HepG2 (cell line): ENCODE data around the gene PLIN5. TPM values are rescaled to one million over a fixed set of nuclear protein-coding genes. Genes with fewer than 3 reads are reported as not detected.

ENCODE experiments used
- ELF3 ChIP-seq: IDR thresholded peaks from 2 replicates; pipeline ENCODE4 v1.6.1; 2016; ENCODE audit warnings: missing genetic modification reagents, missing compliant biosample characterization
- FOXP1 ChIP-seq, 2 experiments: fragments of 450-650 bp in 1 of 2; IDR thresholded peaks; 2 replicates each; pipeline ENCODE4 v1.6.1; 2017 to 2018; ENCODE audit warnings: antibody characterized with exemption in 1 of 2
- ISL2 ChIP-seq: sonication (generic); formaldehyde crosslinking; IDR thresholded peaks from 2 replicates; pipeline ENCODE4 v1.5.0; 2020; ENCODE audit warnings: missing genetic modification reagents
- KLF11 ChIP-seq: IDR thresholded peaks from 2 replicates; pipeline ENCODE4 v1.6.1; 2016; ENCODE audit warnings: missing compliant biosample characterization
- KLF6 ChIP-seq: IDR thresholded peaks from 2 replicates; pipeline ENCODE4 v1.8.0; 2016; ENCODE audit warnings: missing biosample characterization, missing genetic modification reagents
- MBNL3 ChIP-seq: fragments of 250-450 bp; sonication (Bioruptor Pico); conservative IDR thresholded peaks from 2 replicates; pipeline ENCODE4 v1.8.0; 2022; ENCODE audit warnings: mild to moderate bottlenecking, inconsistent platforms
- MZF1 ChIP-seq: sonication (generic); formaldehyde crosslinking; IDR thresholded peaks from 2 replicates; pipeline ENCODE4 v1.8.1; 2023; ENCODE audit warnings: mild to moderate bottlenecking, missing genetic modification reagents, borderline replicate concordance
- SIN3A ChIP-seq: IDR thresholded peaks from 2 replicates; pipeline ENCODE4 v1.6.1; 2011; ENCODE audit warnings: low read depth, mild to moderate bottlenecking, control low read depth, low read length, borderline replicate concordance
- TEAD3 ChIP-seq: optimal IDR thresholded peaks from 2 replicates; pipeline ENCODE3; 2016; ENCODE audit warnings: borderline replicate concordance
- ZKSCAN5 ChIP-seq: sonication (generic); formaldehyde crosslinking; IDR thresholded peaks from 2 replicates; pipeline ENCODE4 v1.5.1; 2020; ENCODE audit warnings: mild to moderate bottlenecking, missing genetic modification reagents
- ZNF253 ChIP-seq: sonication (generic); formaldehyde crosslinking; IDR thresholded peaks from 2 replicates; pipeline ENCODE4 v1.8.0; 2022; ENCODE audit warnings: mild to moderate bottlenecking, missing genetic modification reagents, borderline replicate concordance
- ZNF891 ChIP-seq: sonication (generic); formaldehyde crosslinking; IDR thresholded peaks from 2 replicates; pipeline ENCODE4 v1.5.0; 2020; ENCODE audit warnings: mild to moderate bottlenecking, missing genetic modification reagents
- ZSCAN12 ChIP-seq: sonication (generic); formaldehyde crosslinking; IDR thresholded peaks from 2 replicates; pipeline ENCODE4 v1.9.0; 2021; ENCODE audit warnings: mild to moderate bottlenecking, missing genetic modification reagents
- polyA plus RNA-seq, 8 experiments: library from polyadenylated mRNA; depleted of rRNA in 3 of 8; stranded (reverse) in 7 of 8; unstranded in 1 of 8; fragments of >200 nt; fragmentation: Illumina TruSeq in 4 of 8; extraction: Trizol in 4 of 8; gene quantifications; 2 replicates each; pipeline versions ENCODE4 v1.2.1 to v1.2.3, GENCODE V29; 2011 to 2016; ENCODE audit warnings: low read depth in 4 of 8, missing spikeins in 1 of 8, mixed read lengths in 1 of 8; ENCODE audit not compliant: insufficient read depth in 1 of 8
- total RNA-seq, 5 experiments: library from RNA; depleted of rRNA; stranded (reverse); fragments of >200 nt; fragmentation: Illumina TruSeq; extraction: Trizol; gene quantifications; 2 replicates each; pipeline ENCODE4 v1.2.3, GENCODE V29; 2016; ENCODE audit warnings: low read depth in 1 of 5
- TF ChIP-seq, protein P1 (sequence below): sonication (generic); formaldehyde crosslinking; IDR thresholded peaks from 2 replicates; pipeline ENCODE4 v1.4.0; 2020; ENCODE audit warnings: missing genetic modification reagents
- TF ChIP-seq, protein P2 (sequence below): sonication (generic); formaldehyde crosslinking; conservative IDR thresholded peaks from 2 replicates; pipeline ENCODE4 v1.8.0; 2022; ENCODE audit warnings: missing genetic modification reagents
- TF ChIP-seq, protein P3 (sequence below): sonication (generic); formaldehyde crosslinking; IDR thresholded peaks from 2 replicates; pipeline ENCODE4 v1.4.0; 2020; ENCODE audit warnings: missing genetic modification reagents
- TF ChIP-seq, protein P4 (sequence below): sonication (generic); formaldehyde crosslinking; IDR thresholded peaks from 2 replicates; pipeline ENCODE4 v1.5.1; 2020; ENCODE audit warnings: missing genetic modification reagents, mild to moderate bottlenecking, borderline replicate concordance
- TF ChIP-seq, protein P5 (sequence below): sonication (generic); formaldehyde crosslinking; conservative IDR thresholded peaks from 2 replicates; pipeline ENCODE4 v1.4.0; 2020; ENCODE audit warnings: missing genetic modification reagents

Gene PLIN5
- total and polyA plus RNA-seq, 2 of the 13 experiments (the other 11 are each of a cell fraction or from before 2014, with no cell fraction given) = 1.8 to 4.8 TPM

DNA sequence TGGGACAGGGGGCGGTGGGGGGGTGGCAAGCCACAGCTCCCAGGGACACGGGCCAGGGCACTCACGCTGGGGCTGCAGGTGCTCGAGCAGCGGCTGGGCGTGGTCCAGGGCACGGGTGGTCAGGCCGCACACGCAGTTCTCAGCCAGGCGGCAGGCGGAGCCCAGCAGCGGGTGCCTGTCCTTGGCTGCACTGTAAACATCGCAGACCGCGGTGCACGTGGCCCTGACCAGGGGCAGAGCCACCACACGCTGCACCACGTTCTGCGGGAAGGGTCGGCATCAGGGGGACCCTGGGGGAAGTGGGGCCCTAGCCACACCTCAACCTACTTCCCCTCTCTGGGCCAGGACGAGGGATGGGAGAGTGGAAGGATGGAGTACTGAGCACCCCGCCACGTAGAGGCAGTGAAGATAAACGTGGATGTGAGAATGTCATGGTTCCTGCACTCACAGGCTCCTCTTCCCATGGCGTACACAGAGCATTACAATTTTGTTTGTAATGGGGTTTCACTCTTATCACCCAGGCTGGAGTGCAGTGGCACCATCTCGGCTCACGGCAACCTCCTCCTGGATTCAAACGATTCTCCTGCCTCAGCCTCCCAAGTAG lies 3.4 kb downstream of the PLIN5 start (continued):
- TF ChIP-seq ZNF253 (CRISPR knock-in tag) (peak; percentile 70; the same call in 1 of the 2 replicates), ZNF891 (CRISPR knock-in tag) (no peak), MBNL3 (CRISPR knock-in tag) (no peak), SIN3A (no peak), MZF1 (no peak), ELF3 (CRISPR knock-in tag) (0 out of 2 replicates have a peak, but pooled peaks have one; percentile 22), TEAD3 (peak; percentile 57), ZKSCAN5 (CRISPR knock-in tag) (no peak), KLF11 (CRISPR knock-in tag) (no peak), ISL2 (0 out of 2 replicates have a peak, but pooled peaks have one; percentile 36), ZSCAN12 (CRISPR knock-in tag) (no peak), FOXP1 (IDR thresholded peaks at IDR 0.05) (no peak), FOXP1 (CRISPR knock-in tag; IDR thresholded peaks at IDR 0.05) (peak; percentile 58; the same call in 1 of the 2 replicates), KLF6 (CRISPR knock-in tag) (peak; percentile 83)
- TF ChIP-seq, protein P1, sequence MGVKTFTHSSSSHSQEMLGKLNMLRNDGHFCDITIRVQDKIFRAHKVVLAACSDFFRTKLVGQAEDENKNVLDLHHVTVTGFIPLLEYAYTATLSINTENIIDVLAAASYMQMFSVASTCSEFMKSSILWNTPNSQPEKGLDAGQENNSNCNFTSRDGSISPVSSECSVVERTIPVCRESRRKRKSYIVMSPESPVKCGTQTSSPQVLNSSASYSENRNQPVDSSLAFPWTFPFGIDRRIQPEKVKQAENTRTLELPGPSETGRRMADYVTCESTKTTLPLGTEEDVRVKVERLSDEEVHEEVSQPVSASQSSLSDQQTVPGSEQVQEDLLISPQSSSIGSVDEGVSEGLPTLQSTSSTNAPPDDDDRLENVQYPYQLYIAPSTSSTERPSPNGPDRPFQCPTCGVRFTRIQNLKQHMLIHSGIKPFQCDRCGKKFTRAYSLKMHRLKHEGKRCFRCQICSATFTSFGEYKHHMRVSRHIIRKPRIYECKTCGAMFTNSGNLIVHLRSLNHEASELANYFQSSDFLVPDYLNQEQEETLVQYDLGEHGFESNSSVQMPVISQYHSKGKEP (CRISPR knock-in tag) = no peak
- TF ChIP-seq, protein P2, sequence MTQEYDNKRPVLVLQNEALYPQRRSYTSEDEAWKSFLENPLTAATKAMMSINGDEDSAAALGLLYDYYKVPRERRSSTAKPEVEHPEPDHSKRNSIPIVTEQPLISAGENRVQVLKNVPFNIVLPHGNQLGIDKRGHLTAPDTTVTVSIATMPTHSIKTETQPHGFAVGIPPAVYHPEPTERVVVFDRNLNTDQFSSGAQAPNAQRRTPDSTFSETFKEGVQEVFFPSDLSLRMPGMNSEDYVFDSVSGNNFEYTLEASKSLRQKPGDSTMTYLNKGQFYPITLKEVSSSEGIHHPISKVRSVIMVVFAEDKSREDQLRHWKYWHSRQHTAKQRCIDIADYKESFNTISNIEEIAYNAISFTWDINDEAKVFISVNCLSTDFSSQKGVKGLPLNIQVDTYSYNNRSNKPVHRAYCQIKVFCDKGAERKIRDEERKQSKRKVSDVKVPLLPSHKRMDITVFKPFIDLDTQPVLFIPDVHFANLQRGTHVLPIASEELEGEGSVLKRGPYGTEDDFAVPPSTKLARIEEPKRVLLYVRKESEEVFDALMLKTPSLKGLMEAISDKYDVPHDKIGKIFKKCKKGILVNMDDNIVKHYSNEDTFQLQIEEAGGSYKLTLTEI (CRISPR knock-in tag) = no peak
- TF ChIP-seq, protein P3, sequence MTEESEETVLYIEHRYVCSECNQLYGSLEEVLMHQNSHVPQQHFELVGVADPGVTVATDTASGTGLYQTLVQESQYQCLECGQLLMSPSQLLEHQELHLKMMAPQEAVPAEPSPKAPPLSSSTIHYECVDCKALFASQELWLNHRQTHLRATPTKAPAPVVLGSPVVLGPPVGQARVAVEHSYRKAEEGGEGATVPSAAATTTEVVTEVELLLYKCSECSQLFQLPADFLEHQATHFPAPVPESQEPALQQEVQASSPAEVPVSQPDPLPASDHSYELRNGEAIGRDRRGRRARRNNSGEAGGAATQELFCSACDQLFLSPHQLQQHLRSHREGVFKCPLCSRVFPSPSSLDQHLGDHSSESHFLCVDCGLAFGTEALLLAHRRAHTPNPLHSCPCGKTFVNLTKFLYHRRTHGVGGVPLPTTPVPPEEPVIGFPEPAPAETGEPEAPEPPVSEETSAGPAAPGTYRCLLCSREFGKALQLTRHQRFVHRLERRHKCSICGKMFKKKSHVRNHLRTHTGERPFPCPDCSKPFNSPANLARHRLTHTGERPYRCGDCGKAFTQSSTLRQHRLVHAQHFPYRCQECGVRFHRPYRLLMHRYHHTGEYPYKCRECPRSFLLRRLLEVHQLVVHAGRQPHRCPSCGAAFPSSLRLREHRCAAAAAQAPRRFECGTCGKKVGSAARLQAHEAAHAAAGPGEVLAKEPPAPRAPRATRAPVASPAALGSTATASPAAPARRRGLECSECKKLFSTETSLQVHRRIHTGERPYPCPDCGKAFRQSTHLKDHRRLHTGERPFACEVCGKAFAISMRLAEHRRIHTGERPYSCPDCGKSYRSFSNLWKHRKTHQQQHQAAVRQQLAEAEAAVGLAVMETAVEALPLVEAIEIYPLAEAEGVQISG (CRISPR knock-in tag) = peak; percentile 82
- TF ChIP-seq, protein P4, sequence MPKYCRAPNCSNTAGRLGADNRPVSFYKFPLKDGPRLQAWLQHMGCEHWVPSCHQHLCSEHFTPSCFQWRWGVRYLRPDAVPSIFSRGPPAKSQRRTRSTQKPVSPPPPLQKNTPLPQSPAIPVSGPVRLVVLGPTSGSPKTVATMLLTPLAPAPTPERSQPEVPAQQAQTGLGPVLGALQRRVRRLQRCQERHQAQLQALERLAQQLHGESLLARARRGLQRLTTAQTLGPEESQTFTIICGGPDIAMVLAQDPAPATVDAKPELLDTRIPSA (CRISPR knock-in tag) = no peak
- TF ChIP-seq, protein P5, sequence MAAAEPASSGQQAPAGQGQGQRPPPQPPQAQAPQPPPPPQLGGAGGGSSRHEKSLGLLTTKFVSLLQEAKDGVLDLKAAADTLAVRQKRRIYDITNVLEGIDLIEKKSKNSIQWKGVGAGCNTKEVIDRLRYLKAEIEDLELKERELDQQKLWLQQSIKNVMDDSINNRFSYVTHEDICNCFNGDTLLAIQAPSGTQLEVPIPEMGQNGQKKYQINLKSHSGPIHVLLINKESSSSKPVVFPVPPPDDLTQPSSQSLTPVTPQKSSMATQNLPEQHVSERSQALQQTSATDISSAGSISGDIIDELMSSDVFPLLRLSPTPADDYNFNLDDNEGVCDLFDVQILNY = no peak
